BJ (cell line): ENCODE results near the gene EPC1. TPM values are rescaled to one million over a fixed set of nuclear protein-coding genes. Genes with fewer than 3 reads are reported as not detected.

Experiments
- CTCF ChIA-PET: fragments of 350-600 bp; formaldehyde crosslinking; extraction: SDS; loops from one replicate; lab custom pipeline; 2021; ENCODE audit warnings: antibody characterized with exemption, inconsistent platforms; lab: Yijun Ruan, JAX
- POLR2A ChIA-PET: fragments of 300-600 bp; sonication (Branson Sonifier 250); formaldehyde crosslinking; extraction: SDS; loops from one replicate; lab custom pipeline; 2021; ENCODE audit warnings: antibody characterized with exemption; lab: Charles Lee
- DNase-seq: peaks from one replicate; pipeline ENCODE4 v3.0.0-alpha.2; 2011; ENCODE audit warnings: low read depth
- H3K27me3 ChIP-seq: 2 replicates; pipeline ENCODE4 v1.6.0; 2011; ENCODE audit warnings: low read length; ENCODE audit not compliant: control insufficient read depth, insufficient read depth
- H3K36me3 ChIP-seq: 2 replicates; pipeline ENCODE4 v1.5.1; 2011; ENCODE audit warnings: low read length; ENCODE audit not compliant: control insufficient read depth, insufficient read depth
- H3K4me3 ChIP-seq: 2 replicates; pipeline ENCODE4 v1.5.1; 2011; ENCODE audit warnings: low read depth, mild to moderate bottlenecking, control low read depth, low read length
- CTCF ChIP-seq: IDR thresholded peaks from 2 replicates; pipeline ENCODE4 v1.5.1; 2011; ENCODE audit warnings: low read depth, mild to moderate bottlenecking, control low read depth, inconsistent platforms, low read length, moderate library complexity; ENCODE audit not compliant: insufficient read depth
- polyA plus RNA-seq: library from polyadenylated mRNA; depleted of rRNA; stranded (reverse); fragments of >200 nt; gene quantifications from 2 replicates; pipeline ENCODE4 v1.2.3, GENCODE V29; 2011

The EPC1 gene
- polyA plus RNA-seq, 1 experiment, result 21.6 TPM

DNA sequence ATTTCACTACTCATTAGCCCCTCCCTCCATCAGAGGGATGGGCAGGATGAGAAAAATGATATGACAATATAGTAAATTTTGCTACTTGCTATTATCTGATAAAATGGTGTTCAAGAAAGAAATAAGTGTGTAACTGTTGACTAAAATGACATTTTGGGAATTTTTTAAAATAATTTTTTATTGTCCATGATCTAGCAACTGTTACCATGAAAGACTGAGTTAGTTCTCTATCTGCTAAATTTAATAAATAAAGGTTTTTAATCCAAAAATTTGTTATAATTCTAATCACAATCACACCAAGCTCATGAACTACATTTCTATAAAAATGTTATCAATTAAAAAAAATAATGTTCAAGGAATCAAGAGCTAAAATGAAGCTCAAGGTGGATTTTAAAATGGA, 28.7 kb upstream of the EPC1 start:
- H3K4me3 ChIP-seq, result no peak overlapping the region
- DNase-seq, result no peak
- ChIA-PET CTCF (interaction anchor here (1.2 to 1.5 kb wide), 2 partner anchors 8 to 119 kb away, joined by 3 read pairs; no protein-coding TSS in a partner anchor), POLR2A (no interaction called here)
- no peaks in the 10 kb centered on the region for H3K36me3 ChIP-seq
- TF ChIP-seq CTCF, result no peak
- no peaks in the 10 kb centered on the region for H3K27me3 ChIP-seq

DNA sequence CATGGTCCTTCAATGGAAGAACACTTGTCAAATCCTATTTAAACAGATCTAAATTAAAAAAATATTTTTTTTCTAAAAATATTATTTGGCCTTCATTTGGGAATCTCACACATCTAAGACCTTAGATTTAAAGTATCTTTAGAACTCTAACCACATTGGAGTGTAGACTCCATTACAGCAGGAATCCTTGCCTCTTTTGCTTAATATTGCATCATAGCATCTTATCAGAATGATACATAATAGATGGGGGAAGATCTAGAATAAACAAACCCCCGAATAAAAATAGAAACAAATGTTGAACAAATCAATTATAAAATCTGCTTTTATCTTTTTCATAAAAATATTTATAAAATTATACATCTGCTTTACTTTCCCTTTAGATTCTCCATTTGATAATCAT, 27.6 kb upstream of the EPC1 start:
- ChIA-PET CTCF (interaction anchor here (1.5 to 2.3 kb wide), 2 partner anchors 118 to 164 kb away, joined by 6 to 8 read pairs; no protein-coding TSS in a partner anchor), POLR2A (no interaction called here)
- DNase-seq, result no peak
- no peaks in the 10 kb centered on the region for H3K36me3 ChIP-seq
- no peak overlapping the region for H3K4me3 ChIP-seq
- no peak for TF ChIP-seq CTCF
- H3K27me3 ChIP-seq, result no peaks in the 10 kb centered on the region

DNA sequence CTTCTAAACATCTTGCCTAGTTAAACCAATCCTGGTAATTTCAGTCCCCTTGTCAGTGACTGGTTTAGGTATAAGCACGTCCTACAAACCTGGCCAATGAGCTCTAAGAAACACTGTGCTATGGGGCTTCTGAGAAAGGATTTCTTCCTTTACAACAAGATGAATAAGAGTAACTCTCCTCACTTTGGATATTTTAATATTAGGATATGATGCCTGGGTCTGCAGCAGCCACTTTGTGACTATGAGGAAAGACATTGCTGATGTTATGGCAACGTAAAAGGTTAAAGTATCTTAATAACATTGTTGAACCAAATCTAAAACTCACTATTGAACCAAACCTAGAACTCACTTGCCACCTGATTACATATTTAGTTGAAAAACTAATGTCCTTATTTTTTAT, 26.5 kb upstream of the EPC1 start:
- ChIA-PET POLR2A (no interaction called here), CTCF (interaction anchor here (1.5 to 2.3 kb wide), 3 partner anchors 27 to 163 kb away, joined by 6 to 8 read pairs (median 7); no protein-coding TSS in a partner anchor)

DNA sequence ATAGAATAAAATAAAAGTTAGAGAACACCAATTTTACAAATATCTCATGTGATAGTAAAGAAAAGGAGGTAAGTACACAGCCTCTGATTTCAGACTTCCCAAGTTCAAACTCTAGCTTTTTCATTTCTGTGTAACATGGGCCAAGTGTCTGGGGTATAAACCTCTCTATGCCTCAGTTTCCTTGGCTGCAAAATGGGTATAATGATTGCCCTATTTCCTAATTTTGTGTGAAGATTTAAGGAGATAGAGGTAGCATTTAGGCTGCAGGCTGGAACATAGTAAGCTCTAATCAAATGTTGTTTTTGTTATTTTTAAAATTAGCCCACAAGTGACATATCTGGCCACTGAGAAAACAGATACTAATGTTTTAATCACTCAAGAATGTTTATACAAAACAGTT, 26.1 kb upstream of the EPC1 start:
- DNase-seq, result no peak
- ChIA-PET CTCF (interaction anchor here (0.6 to 2.3 kb wide), 4 partner anchors 14 to 162 kb away, joined by 3 to 8 read pairs (median 6); no protein-coding TSS in a partner anchor), POLR2A (no interaction called here)
- no peak for TF ChIP-seq CTCF
- Histone ChIP-seq H3K4me3 (no peak overlapping the region), H3K36me3 (no peaks in the 10 kb centered on the region), H3K27me3 (no peaks in the 10 kb centered on the region)

More for the DNA sequence above, 26.5 kb upstream of the EPC1 start:
- no peak for DNase-seq
- TF ChIP-seq CTCF, result no peak
- Histone ChIP-seq H3K27me3 (no peaks in the 10 kb centered on the region), H3K4me3 (no peak overlapping the region), H3K36me3 (no peaks in the 10 kb centered on the region)

- POLR2A ChIA-PET, result no interaction called here
- Histone ChIP-seq H3K27me3 (no peaks in the 10 kb centered on the region), H3K4me3 (no peak overlapping the region), H3K36me3 (no peaks in the 10 kb centered on the region)
- TF ChIP-seq CTCF, result no peak
- no peak for DNase-seq
- CTCF ChIA-PET, result interaction anchor here (0.6 to 2.3 kb wide), 3 partner anchors 14 to 116 kb away, joined by 3 to 8 read pairs (median 7); no protein-coding TSS in a partner anchor
Observed at GRCh38 chr10:32372000-32372875, 25.3 kb upstream of the EPC1 start.
